GM19099 (cell line): ENCODE results near the gene SLC1A7.

ENCODE experiments used
- POLR2A ChIP-seq: IDR thresholded peaks from 3 replicates; pipeline ENCODE4 v1.6.1; 2011; ENCODE audit warnings: low read depth; ENCODE audit not compliant: insufficient read length; ENCODE audit errors: extremely low read depth

SLC1A7 gene

GRCh38 chr1:53115403-53116306 lies 26.8 kb downstream of the SLC1A7 start:
- TF ChIP-seq POLR2A = no peak

- TF ChIP-seq POLR2A = no peak
These were observed 27.6 kb downstream of the SLC1A7 start for GRCh38 chr1:53114581-53115400.

- no peak for TF ChIP-seq POLR2A
These were observed 28.3 kb downstream of the SLC1A7 start for GRCh38 chr1:53114090-53114489.

GRCh38 chr1:53112861-53113260 lies 29.6 kb downstream of the SLC1A7 start:
- TF ChIP-seq POLR2A = no peak

- no peak for TF ChIP-seq POLR2A
These were observed 30.1 kb downstream of the SLC1A7 start for GRCh38 chr1:53112271-53112774.

GRCh38 chr1:53111693-53112092 lies 30.7 kb downstream of the SLC1A7 start:
- TF ChIP-seq POLR2A = no peak

- TF ChIP-seq POLR2A = no peak
These were observed 31.3 kb downstream of the SLC1A7 start for GRCh38 chr1:53111073-53111556.

- no peak for TF ChIP-seq POLR2A
These were observed 31.9 kb downstream of the SLC1A7 start for GRCh38 chr1:53110370-53111072.

- TF ChIP-seq POLR2A = no peak
These were observed 33.5 kb downstream of the SLC1A7 start for GRCh38 chr1:53108646-53109580.

GRCh38 chr1:53107570-53108322 lies 34.7 kb downstream of the SLC1A7 start:
- TF ChIP-seq POLR2A = no peak

GRCh38 chr1:53107090-53107489 lies 35.3 kb downstream of the SLC1A7 start:
- TF ChIP-seq POLR2A = no peak

- TF ChIP-seq POLR2A = no peak
These were observed 38.0 kb downstream of the SLC1A7 start for GRCh38 chr1:53104289-53104913.

- TF ChIP-seq POLR2A = no peak
These were observed 47.9 kb downstream of the SLC1A7 start for GRCh38 chr1:53094533-53094919.
